NT2/D1 (cell line): ENCODE measurements around the gene ASB5.

Source experiments
- YY1 ChIP-seq: IDR thresholded peaks from 2 replicates; pipeline ENCODE4 v1.6.1; 2011; ENCODE audit not compliant: insufficient read length, insufficient read depth
- ZNF274 ChIP-seq: IDR thresholded peaks from 2 replicates; pipeline ENCODE4 v1.6.1; 2011; ENCODE audit warnings: mild to moderate bottlenecking, low read depth, low read length

GRCh38 chr4:176276710-176277109 lies 7.7 kb upstream of the ASB5 start:
- no peak for TF ChIP-seq ZNF274
- no peak for TF ChIP-seq YY1
